Measurements from ENCODE around the gene CROT. TPM values are rescaled to one million over a fixed set of nuclear protein-coding genes. Genes with fewer than 3 reads are reported as not detected.

The CROT gene
- total and polyA plus RNA-seq, 2 experiments from 2014 or later, result 11.1 to 13.4 TPM

GRCh38 chr7:87344446-87344845 lies 1.0 kb upstream of the CROT start:
- Histone ChIP-seq H3F3A (ENCODE audit: insufficient read depth) (peaks cover 11% of the 10 kb centered on the region; the same call in 1 of the 2 replicates), H3K4me3 (peak overlapping the region; percentile 83), H3K36me3 (ENCODE audit: low read depth) (no peaks in the 10 kb centered on the region), H3K79me2 (ENCODE audit: insufficient read depth) (peaks cover 14% of the 10 kb centered on the region; the same call in 1 of the 2 replicates), H3K27me3 (replicated peaks; ENCODE audit: insufficient read depth) (no peaks in the 10 kb centered on the region), H2AFZ (peak overlapping the region; percentile 96), H3K4me2 (ENCODE audit: unreplicated experiment) (peak overlapping the region; percentile 88), H3K9ac (peak overlapping the region; percentile 72), H3K4me1 (ENCODE audit: insufficient read depth) (peaks cover 35% of the 10 kb centered on the region), H3K27ac (peak overlapping the region; percentile 61), H3K9me3 (ENCODE audit: low read depth) (no peaks in the 10 kb centered on the region), H4K20me1 (ENCODE audit: insufficient read depth) (no peaks in the 10 kb centered on the region), H3K9me2 (ENCODE audit: insufficient read depth) (no peaks in the 10 kb centered on the region)
- no peak for DNase-seq
- no peak for TF ChIP-seq EZH2 (IDR thresholded peaks at IDR 0.05; ENCODE audit: insufficient read depth, poor library complexity, severe bottlenecking)
- TF ChIP-seq EZH2phosphoT487 (IDR thresholded peaks at IDR 0.05; ENCODE audit: insufficient read depth, low read depth), result no peak
- 47 to 54% methylated on average over 2 of the region's 2 CpGs for WGBS, 2 experiments (ENCODE audit: low coverage in 1 of 2, low lambda C conversion rate in 2 of 2, missing lambda C conversion rate in 2 of 2)
- in situ Hi-C loops (cut with MboI), result no loop called here

- Histone ChIP-seq H3K79me2 (ENCODE audit: insufficient read depth) (peaks cover 14% of the 10 kb centered on the region; the same call in 1 of the 2 replicates), H3F3A (ENCODE audit: insufficient read depth) (peaks cover 11% of the 10 kb centered on the region; the same call in 1 of the 2 replicates), H3K27ac (no peak overlapping the region; the same call in 1 of the 2 replicates), H3K9ac (peak overlapping the region; percentile 72), H4K20me1 (ENCODE audit: insufficient read depth) (no peaks in the 10 kb centered on the region), H3K27me3 (replicated peaks; ENCODE audit: insufficient read depth) (no peaks in the 10 kb centered on the region), H3K9me3 (ENCODE audit: low read depth) (no peaks in the 10 kb centered on the region), H3K4me2 (ENCODE audit: unreplicated experiment) (peak overlapping the region; percentile 88), H3K4me1 (ENCODE audit: insufficient read depth) (peaks cover 35% of the 10 kb centered on the region), H3K36me3 (ENCODE audit: low read depth) (no peaks in the 10 kb centered on the region), H3K4me3 (peak overlapping the region; percentile 83), H3K9me2 (ENCODE audit: insufficient read depth) (no peaks in the 10 kb centered on the region), H2AFZ (peak overlapping the region; percentile 96)
- DNase-seq, result peak; percentile 27
- 7 to 13% methylated on average over 8 of the region's 8 CpGs for WGBS, 2 experiments (ENCODE audit: low coverage in 1 of 2, low lambda C conversion rate in 2 of 2, missing lambda C conversion rate in 2 of 2)
- in situ Hi-C loops (cut with MboI), result no loop called here
- TF ChIP-seq EZH2phosphoT487 (IDR thresholded peaks at IDR 0.05; ENCODE audit: insufficient read depth, low read depth) (no peak), EZH2 (IDR thresholded peaks at IDR 0.05; ENCODE audit: insufficient read depth, poor library complexity, severe bottlenecking) (no peak)
Measured at GRCh38 chr7:87345962-87346371, 503 bp downstream of the CROT start.

- H3K79me2 ChIP-seq (ENCODE audit: insufficient read depth), result peaks cover 14% of the 10 kb centered on the region; the same call in 1 of the 2 replicates
- no peak overlapping the region for H3K9ac ChIP-seq
- peaks cover 11% of the 10 kb centered on the region; the same call in 1 of the 2 replicates for H3F3A ChIP-seq (ENCODE audit: insufficient read depth)
- TF ChIP-seq EZH2 (IDR thresholded peaks at IDR 0.05; ENCODE audit: insufficient read depth, poor library complexity, severe bottlenecking), result no peak
- TF ChIP-seq EZH2phosphoT487 (IDR thresholded peaks at IDR 0.05; ENCODE audit: insufficient read depth, low read depth), result no peak
- peaks cover 32% of the 10 kb centered on the region for H3K4me1 ChIP-seq (ENCODE audit: insufficient read depth)
- no peak overlapping the region for H3K4me3 ChIP-seq
- no peak for DNase-seq
- H3K27ac ChIP-seq, result no peak overlapping the region
- WGBS, 2 experiments (ENCODE audit: low coverage in 1 of 2, low lambda C conversion rate in 2 of 2, missing lambda C conversion rate in 2 of 2), result 92 to 95% methylated on average over 1 of the region's 1 CpG
- no peaks in the 10 kb centered on the region for H3K27me3 ChIP-seq (replicated peaks; ENCODE audit: insufficient read depth)
- no peaks in the 10 kb centered on the region for H3K36me3 ChIP-seq (ENCODE audit: low read depth)
- no peak overlapping the region for H3K4me2 ChIP-seq (ENCODE audit: unreplicated experiment)
- H4K20me1 ChIP-seq (ENCODE audit: insufficient read depth), result no peaks in the 10 kb centered on the region
- no peak overlapping the region for H2AFZ ChIP-seq
- no peaks in the 10 kb centered on the region for H3K9me2 ChIP-seq (ENCODE audit: insufficient read depth)
- H3K9me3 ChIP-seq (ENCODE audit: low read depth), result no peaks in the 10 kb centered on the region
- in situ Hi-C loops (cut with MboI), result no loop called here
Measured at GRCh38 chr7:87347207-87347606, 1.7 kb downstream of the CROT start.

GRCh38 chr7:87347664-87348063 lies 2.2 kb downstream of the CROT start:
- Histone ChIP-seq H3K4me1 (ENCODE audit: insufficient read depth) (peaks cover 27% of the 10 kb centered on the region), H4K20me1 (ENCODE audit: insufficient read depth) (no peaks in the 10 kb centered on the region), H3K4me3 (no peak overlapping the region), H3K27ac (no peak overlapping the region), H3K27me3 (replicated peaks; ENCODE audit: insufficient read depth) (no peaks in the 10 kb centered on the region), H3F3A (ENCODE audit: insufficient read depth) (peaks cover 11% of the 10 kb centered on the region; the same call in 1 of the 2 replicates), H3K9me2 (ENCODE audit: insufficient read depth) (no peaks in the 10 kb centered on the region), H3K4me2 (ENCODE audit: unreplicated experiment) (no peak overlapping the region), H3K9ac (no peak overlapping the region), H3K9me3 (ENCODE audit: low read depth) (no peaks in the 10 kb centered on the region), H3K36me3 (ENCODE audit: low read depth) (no peaks in the 10 kb centered on the region), H3K79me2 (ENCODE audit: insufficient read depth) (peaks cover 14% of the 10 kb centered on the region; the same call in 1 of the 2 replicates), H2AFZ (no peak overlapping the region)
- TF ChIP-seq EZH2phosphoT487 (IDR thresholded peaks at IDR 0.05; ENCODE audit: insufficient read depth, low read depth) (no peak), EZH2 (IDR thresholded peaks at IDR 0.05; ENCODE audit: insufficient read depth, poor library complexity, severe bottlenecking) (no peak)
- DNase-seq, result no peak
- WGBS, 2 experiments (ENCODE audit: low coverage in 1 of 2, low lambda C conversion rate in 2 of 2, missing lambda C conversion rate in 2 of 2), result 95 to 99% methylated on average over 2 of the region's 2 CpGs
- in situ Hi-C loops (cut with MboI), result no loop called here

Data from GM23248 (cell line).